Endothelial cell (in vitro differentiated cells): ENCODE results near the gene GNAT2. TPM values are rescaled to one million over a fixed set of nuclear protein-coding genes. Genes with fewer than 3 reads are reported as not detected.

Experiments
- DNase-seq: peaks from one replicate; pipeline ENCODE4 v3.0.0; 2021; ENCODE audit warnings: low spot score
- H3K27ac Mint-ChIP-seq: one replicate; pipeline ENCODE4 v1.8.0; 2021; ENCODE audit warnings: mixed read lengths, inconsistent platforms; ENCODE audit not compliant: unreplicated experiment
- H3K27me3 Mint-ChIP-seq: one replicate; pipeline ENCODE4 v1.8.0; 2021; ENCODE audit warnings: mild to moderate bottlenecking, moderate library complexity, mixed read lengths, inconsistent platforms; ENCODE audit not compliant: unreplicated experiment
- H3K36me3 Mint-ChIP-seq: one replicate; pipeline ENCODE4 v1.8.0; 2021; ENCODE audit warnings: mild to moderate bottlenecking, low read depth, mixed read lengths, inconsistent platforms; ENCODE audit not compliant: unreplicated experiment
- H3K4me1 Mint-ChIP-seq: one replicate; pipeline ENCODE4 v1.8.0; 2021; ENCODE audit warnings: mild to moderate bottlenecking, mixed read lengths, inconsistent platforms; ENCODE audit not compliant: unreplicated experiment
- H3K4me3 Mint-ChIP-seq: one replicate; pipeline ENCODE4 v1.8.0; 2021; ENCODE audit warnings: mild to moderate bottlenecking, mixed read lengths, inconsistent platforms; ENCODE audit not compliant: unreplicated experiment
- H3K9me3 Mint-ChIP-seq: one replicate; pipeline ENCODE4 v1.8.0; 2021; ENCODE audit warnings: mixed read lengths, inconsistent platforms; ENCODE audit not compliant: unreplicated experiment
- total RNA-seq: library from RNA; stranded (reverse); fragmentation: NEBNext Ultra II Directional; extraction: Animal tissue kit (Norgen Biotek cat#: 25700); gene quantifications from one replicate; pipeline ENCODE4 v1.2.1, GENCODE V29; 2021; ENCODE audit not compliant: unreplicated experiment
- TF ChIP-seq, protein P1 (sequence below): fragments of 200-600 bp; sonication (generic); IDR thresholded peaks from one replicate; pipeline ENCODE4 v1.5.0; 2021; ENCODE audit warnings: antibody characterized with exemption; ENCODE audit not compliant: unreplicated experiment

The GNAT2 gene
- total RNA-seq, 1 donor from 2014 or later = 0.26 TPM

DNA sequence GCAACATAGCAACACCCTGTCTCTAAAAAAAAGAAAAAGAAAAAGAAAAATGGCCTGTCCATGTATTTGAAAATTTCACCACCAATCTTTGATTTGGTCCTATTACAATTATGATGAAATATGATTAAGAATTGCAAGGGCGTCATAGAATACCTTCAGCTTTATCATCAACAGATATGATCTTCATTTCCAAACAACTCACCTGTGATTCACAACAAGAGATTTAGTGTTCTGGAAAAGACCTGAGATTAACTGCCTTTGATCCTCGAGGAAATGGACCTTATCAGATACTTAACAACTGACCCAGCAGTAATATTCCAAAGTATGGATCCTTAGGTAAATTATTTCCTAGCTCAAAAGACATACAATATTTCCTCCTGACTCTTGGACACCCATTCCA is 33.0 kb upstream of the GNAT2 start:
- no peak overlapping the region for H3K27ac Mint-ChIP-seq
- TF ChIP-seq, protein P1, sequence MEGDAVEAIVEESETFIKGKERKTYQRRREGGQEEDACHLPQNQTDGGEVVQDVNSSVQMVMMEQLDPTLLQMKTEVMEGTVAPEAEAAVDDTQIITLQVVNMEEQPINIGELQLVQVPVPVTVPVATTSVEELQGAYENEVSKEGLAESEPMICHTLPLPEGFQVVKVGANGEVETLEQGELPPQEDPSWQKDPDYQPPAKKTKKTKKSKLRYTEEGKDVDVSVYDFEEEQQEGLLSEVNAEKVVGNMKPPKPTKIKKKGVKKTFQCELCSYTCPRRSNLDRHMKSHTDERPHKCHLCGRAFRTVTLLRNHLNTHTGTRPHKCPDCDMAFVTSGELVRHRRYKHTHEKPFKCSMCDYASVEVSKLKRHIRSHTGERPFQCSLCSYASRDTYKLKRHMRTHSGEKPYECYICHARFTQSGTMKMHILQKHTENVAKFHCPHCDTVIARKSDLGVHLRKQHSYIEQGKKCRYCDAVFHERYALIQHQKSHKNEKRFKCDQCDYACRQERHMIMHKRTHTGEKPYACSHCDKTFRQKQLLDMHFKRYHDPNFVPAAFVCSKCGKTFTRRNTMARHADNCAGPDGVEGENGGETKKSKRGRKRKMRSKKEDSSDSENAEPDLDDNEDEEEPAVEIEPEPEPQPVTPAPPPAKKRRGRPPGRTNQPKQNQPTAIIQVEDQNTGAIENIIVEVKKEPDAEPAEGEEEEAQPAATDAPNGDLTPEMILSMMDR = no peak
- no peaks in the 10 kb centered on the region for H3K36me3 Mint-ChIP-seq
- DNase-seq = no peak
- no peak overlapping the region for H3K4me3 Mint-ChIP-seq
- no peaks in the 10 kb centered on the region for H3K27me3 Mint-ChIP-seq
- H3K9me3 Mint-ChIP-seq = no peaks in the 10 kb centered on the region
- peaks cover 9% of the 10 kb centered on the region for H3K4me1 Mint-ChIP-seq

GRCh38 chr1:109650609-109651008 is 31.2 kb upstream of the GNAT2 start:
- H3K4me3 Mint-ChIP-seq = no peak overlapping the region
- no peak for DNase-seq
- H3K27ac Mint-ChIP-seq = no peak overlapping the region
- no peaks in the 10 kb centered on the region for H3K27me3 Mint-ChIP-seq
- H3K36me3 Mint-ChIP-seq = no peaks in the 10 kb centered on the region
- peaks cover 8% of the 10 kb centered on the region for H3K4me1 Mint-ChIP-seq
- TF ChIP-seq, protein P1 = no peak
- H3K9me3 Mint-ChIP-seq = no peaks in the 10 kb centered on the region

DNA sequence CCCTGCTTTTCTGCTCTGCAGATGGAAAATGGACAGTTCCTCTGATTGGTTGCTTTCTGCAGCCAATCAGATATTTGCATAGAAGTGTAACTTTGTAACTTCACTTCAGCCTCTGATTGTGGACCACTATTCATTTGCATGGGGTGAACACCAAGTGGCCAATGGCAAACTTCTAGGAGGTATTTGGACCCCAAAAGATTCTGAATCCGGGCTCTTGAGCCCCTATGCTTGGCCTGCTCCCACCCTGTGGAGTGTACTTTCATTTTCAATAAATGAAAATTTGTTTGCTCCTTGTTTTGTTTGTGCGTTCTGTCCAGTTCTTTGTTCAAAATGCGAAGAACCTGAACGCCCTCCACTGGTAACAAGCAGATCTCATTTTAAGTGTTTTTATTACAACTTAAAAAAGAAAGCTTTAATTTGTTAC is 30.1 kb upstream of the GNAT2 start:
- H3K27me3 Mint-ChIP-seq = no peaks in the 10 kb centered on the region
- no peak overlapping the region for H3K27ac Mint-ChIP-seq
- no peak for DNase-seq
- H3K36me3 Mint-ChIP-seq = no peaks in the 10 kb centered on the region
- H3K4me3 Mint-ChIP-seq = no peak overlapping the region
- peaks cover 4% of the 10 kb centered on the region for H3K4me1 Mint-ChIP-seq
- H3K9me3 Mint-ChIP-seq = no peaks in the 10 kb centered on the region
- TF ChIP-seq, protein P1 = no peak

DNA sequence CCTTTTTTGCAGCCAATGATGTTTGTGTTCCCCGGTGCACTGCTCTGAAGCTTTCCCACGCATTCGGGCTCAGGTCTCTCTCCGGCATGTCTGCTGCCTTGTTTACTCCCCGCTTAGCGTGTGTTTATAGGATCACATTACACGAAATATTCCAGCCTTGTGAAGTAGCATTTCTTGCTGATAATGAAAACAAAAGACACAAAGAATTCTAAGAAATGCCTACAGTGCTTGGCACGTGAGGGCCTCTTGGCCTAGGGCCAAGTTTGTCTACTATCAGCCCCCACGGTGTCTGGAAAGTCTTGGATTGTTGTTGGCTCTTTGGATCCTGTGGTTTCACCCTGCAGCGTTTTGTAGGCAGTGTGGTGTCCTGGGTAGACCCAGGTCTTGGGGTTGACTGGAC is 25.3 kb upstream of the GNAT2 start:
- H3K9me3 Mint-ChIP-seq = no peaks in the 10 kb centered on the region
- H3K27ac Mint-ChIP-seq = no peak overlapping the region

More for the DNA sequence above, 25.3 kb upstream of the GNAT2 start:
- Mint-ChIP-seq H3K4me1 (peaks cover 7% of the 10 kb centered on the region), H3K36me3 (no peaks in the 10 kb centered on the region), H3K4me3 (no peak overlapping the region), H3K27me3 (peaks cover 5% of the 10 kb centered on the region)
- TF ChIP-seq, protein P1 = no peak
- no peak for DNase-seq
